ENCODE results near the gene FBXO5. TPM values are rescaled to one million over a fixed set of nuclear protein-coding genes. Genes with fewer than 3 reads are reported as not detected.

Gene FBXO5, protein sequence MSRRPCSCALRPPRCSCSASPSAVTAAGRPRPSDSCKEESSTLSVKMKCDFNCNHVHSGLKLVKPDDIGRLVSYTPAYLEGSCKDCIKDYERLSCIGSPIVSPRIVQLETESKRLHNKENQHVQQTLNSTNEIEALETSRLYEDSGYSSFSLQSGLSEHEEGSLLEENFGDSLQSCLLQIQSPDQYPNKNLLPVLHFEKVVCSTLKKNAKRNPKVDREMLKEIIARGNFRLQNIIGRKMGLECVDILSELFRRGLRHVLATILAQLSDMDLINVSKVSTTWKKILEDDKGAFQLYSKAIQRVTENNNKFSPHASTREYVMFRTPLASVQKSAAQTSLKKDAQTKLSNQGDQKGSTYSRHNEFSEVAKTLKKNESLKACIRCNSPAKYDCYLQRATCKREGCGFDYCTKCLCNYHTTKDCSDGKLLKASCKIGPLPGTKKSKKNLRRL
- total RNA-seq (10 to 100 TPM in 2 of 9 donors, 1 to 10 TPM in 7; 1.9 to 19.2 (median 4.5) TPM), polyA plus RNA-seq (1 to 10 TPM; 1.2 to 5.3 (median 1.4) TPM)
- long read RNA-seq, donor 1, partial matches to known transcripts: 0 of 3 reads
- long read RNA-seq, donor 1, other reads (novel, unspliced or antisense): 0 of 3 reads
- long read RNA-seq, donor 2, partial matches to known transcripts: 0 of 3 reads
- long read RNA-seq, donor 2, other reads (novel, unspliced or antisense): 0 of 3 reads
- long read RNA-seq, donor 3, partial matches to known transcripts: 0 of 3 reads
- long read RNA-seq, donor 3, other reads (novel, unspliced or antisense): 0 of 3 reads
- long read RNA-seq, donor 4, partial matches to known transcripts: 1 of 5 reads
- long read RNA-seq, donor 4, other reads (novel, unspliced or antisense): 1 of 5 reads
- long read RNA-seq, donor 5, transcript FBXO5-202 (5 exons, 2,221 nt): major isoform, 6 of 7 reads
- long read RNA-seq, donor 5, partial matches to known transcripts: 0 of 7 reads
- long read RNA-seq, donor 5, other reads (novel, unspliced or antisense): 0 of 7 reads
- long read RNA-seq, donor 6, partial matches to known transcripts: 0 of 1 reads
- long read RNA-seq, donor 6, other reads (novel, unspliced or antisense): 0 of 1 reads
- long read RNA-seq, donor 7, partial matches to known transcripts: 0 of 1 reads
- long read RNA-seq, donor 7, other reads (novel, unspliced or antisense): 0 of 1 reads
- long read RNA-seq, donor 8, partial matches to known transcripts: 0 of 8 reads
- long read RNA-seq, donor 8, other reads (novel, unspliced or antisense): 0 of 8 reads
- long read RNA-seq, donor 9, partial matches to known transcripts: 0 of 2 reads
- long read RNA-seq, donor 9, other reads (novel, unspliced or antisense): 0 of 2 reads
- long read RNA-seq, donor 10, partial matches to known transcripts: 0 of 2 reads
- long read RNA-seq, donor 10, other reads (novel, unspliced or antisense): 0 of 2 reads

DNA sequence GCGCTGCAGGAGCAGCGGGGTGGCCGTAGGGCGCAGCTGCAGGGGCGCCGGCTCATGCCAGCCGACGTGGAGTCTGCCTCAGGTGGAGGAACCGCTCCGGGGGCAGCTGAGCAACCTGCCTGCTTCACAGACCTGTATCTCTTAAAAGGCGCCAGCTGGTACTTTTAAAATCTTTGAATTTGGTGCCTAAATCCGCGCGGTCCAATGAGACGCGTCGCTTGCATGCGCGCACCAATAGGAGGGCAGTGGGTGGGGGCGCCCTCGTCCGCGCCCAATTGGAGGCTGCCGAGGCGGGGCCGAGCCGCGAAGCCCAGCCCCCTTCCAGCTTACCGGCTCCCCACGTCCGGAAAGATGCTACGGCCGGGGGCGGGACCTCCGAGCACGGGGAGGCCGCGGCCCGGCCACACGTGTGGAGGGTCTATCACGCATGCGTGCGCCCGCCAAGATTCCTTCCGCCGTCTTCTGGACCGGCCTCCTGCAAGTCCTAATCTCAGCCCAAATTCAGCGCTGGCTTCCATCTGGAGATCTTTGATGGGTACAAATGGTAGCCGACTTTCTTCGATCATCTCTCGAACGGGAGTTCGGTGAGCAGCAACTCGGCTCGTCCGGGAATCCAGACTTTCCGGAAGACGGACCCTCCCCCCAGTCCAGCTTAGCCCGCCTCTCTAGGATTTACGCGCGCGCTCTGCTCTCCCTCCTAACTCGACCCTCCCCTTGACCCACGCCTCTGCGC lies at the start of gene FBXO5:
TSS of gene FBXO5 (minus strand) at position 138 of the 733 bp plus-strand sequence. CDS start at position 56, 82 bp downstream.
- peak in 1 of 2 donors; percentile 63 for TF ChIP-seq POLR2A (IDR thresholded peaks at IDR 0.05)
- TF ChIP-seq, protein P1, sequence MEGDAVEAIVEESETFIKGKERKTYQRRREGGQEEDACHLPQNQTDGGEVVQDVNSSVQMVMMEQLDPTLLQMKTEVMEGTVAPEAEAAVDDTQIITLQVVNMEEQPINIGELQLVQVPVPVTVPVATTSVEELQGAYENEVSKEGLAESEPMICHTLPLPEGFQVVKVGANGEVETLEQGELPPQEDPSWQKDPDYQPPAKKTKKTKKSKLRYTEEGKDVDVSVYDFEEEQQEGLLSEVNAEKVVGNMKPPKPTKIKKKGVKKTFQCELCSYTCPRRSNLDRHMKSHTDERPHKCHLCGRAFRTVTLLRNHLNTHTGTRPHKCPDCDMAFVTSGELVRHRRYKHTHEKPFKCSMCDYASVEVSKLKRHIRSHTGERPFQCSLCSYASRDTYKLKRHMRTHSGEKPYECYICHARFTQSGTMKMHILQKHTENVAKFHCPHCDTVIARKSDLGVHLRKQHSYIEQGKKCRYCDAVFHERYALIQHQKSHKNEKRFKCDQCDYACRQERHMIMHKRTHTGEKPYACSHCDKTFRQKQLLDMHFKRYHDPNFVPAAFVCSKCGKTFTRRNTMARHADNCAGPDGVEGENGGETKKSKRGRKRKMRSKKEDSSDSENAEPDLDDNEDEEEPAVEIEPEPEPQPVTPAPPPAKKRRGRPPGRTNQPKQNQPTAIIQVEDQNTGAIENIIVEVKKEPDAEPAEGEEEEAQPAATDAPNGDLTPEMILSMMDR (IDR thresholded peaks at IDR 0.05): no peak
- no peaks in the 10 kb centered on the region for H3K9me3 ChIP-seq (replicated peaks in 1 of 3)
- H3K4me3 ChIP-seq: peak within 1 kb of the TSS; percentile 78 to 95 (median 86)
- 0% methylated on average over 4 to 66 of the region's 66 CpGs for WGBS, 4 donors
- peak; percentile 97 to 99 (median 98) for DNase-seq
- intact Hi-C loops (cut with DNase I): no loop called here
- H3K27me3 ChIP-seq: no peaks in the 10 kb centered on the region
- H3K36me3 ChIP-seq (replicated peaks in 1 of 2): no peaks in the 10 kb centered on the region
- peak within 1 kb of the TSS; percentile 85 to 97 (median 87) for H3K27ac ChIP-seq
- peaks cover 12 to 27% of the 10 kb centered on the region in 2 donors for H3K4me1 ChIP-seq (replicated peaks in 1 of 2)

DNA sequence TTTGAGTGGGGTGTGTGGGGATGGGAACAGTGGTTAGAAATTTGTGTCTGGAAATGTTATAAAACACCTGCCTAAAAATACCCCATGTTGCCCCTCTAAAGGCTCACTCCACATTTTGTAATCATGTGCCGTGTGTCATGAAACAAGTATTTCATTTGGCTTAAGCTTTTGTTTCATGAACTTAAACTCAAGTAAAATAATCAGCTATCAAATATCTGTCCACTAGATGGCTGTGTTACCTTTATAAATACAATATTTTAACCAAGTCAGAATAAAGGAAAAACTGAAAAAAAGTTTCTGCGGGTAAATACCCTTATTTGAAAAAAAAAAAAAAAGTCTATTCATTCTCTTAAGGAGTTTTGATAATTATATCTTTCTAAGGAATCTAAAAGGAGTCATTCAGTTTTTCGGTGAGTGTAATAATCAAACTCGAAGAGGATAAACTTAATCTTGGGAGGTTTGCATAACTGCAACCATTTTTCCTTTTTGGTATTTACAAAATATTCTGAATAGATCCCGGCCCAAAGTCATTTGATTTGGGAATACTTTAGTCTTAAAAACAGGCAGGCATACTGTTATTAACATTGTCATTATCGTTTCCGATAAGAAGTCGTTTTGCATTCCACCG lies 49.5 kb upstream of the FBXO5 start:
- DNase-seq: no peak
- Histone ChIP-seq H3K27ac (no peak overlapping the region), H3K36me3 (replicated peaks in 1 of 2) (no peaks in the 10 kb centered on the region), H3K4me1 (replicated peaks in 1 of 2) (no peaks in the 10 kb centered on the region), H3K4me3 (no peak overlapping the region), H3K9me3 (replicated peaks in 1 of 3) (no peaks in the 10 kb centered on the region), H3K27me3 (no peaks in the 10 kb centered on the region)
- TF ChIP-seq, protein P1 (IDR thresholded peaks at IDR 0.05): peak in 5 of 6 experiments; percentile 17 to 54 (median 36)
- no peak for TF ChIP-seq POLR2A (IDR thresholded peaks at IDR 0.05)
- 63 to 68% (median 66%) methylated on average over 9 of the region's 9 CpGs for WGBS, 4 donors
- intact Hi-C loops (cut with DNase I): loop anchor here in 1 of 2 donors (10.0 kb wide), 1 partner anchor 482 kb away; no protein-coding TSS in a partner anchor

DNA sequence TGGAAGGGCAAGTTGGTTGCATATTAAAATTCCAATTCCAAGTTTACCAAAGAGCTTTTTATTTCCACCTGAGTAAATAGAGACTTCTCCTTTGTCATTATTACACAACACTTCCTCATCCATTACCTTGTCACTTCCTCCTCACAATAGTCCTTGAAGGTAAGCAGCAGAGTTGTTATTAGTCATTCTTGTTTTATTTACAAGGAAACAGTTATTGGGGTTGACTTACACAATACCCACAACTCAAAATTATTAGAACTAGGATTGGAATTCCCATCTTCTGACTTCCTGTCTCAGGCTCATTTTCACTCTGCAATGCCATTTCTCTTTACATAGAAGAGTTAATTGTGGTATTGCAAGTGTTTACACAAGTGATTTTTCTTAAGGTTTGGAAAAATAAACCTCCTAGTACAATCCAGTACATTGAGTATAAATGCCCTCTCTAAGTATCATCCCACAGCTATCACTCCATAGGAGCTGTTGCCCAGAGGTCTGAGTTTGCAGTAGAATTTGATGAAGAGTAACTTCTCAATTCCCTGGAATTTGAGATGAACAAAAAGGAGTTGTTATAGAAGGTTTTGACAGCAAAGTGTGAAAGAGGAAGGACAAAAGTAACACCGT lies 48.6 kb upstream of the FBXO5 start:
- TF ChIP-seq, protein P1 (IDR thresholded peaks at IDR 0.05): no peak
- no peak for TF ChIP-seq POLR2A (IDR thresholded peaks at IDR 0.05)
- Histone ChIP-seq H3K4me1 (replicated peaks in 1 of 2) (no peaks in the 10 kb centered on the region), H3K27me3 (no peaks in the 10 kb centered on the region), H3K27ac (no peak overlapping the region), H3K9me3 (replicated peaks in 1 of 3) (no peaks in the 10 kb centered on the region), H3K4me3 (no peak overlapping the region), H3K36me3 (replicated peaks in 1 of 2) (no peaks in the 10 kb centered on the region)
- WGBS, 4 donors: 28 to 48% (median 41%) methylated on average over 1 of the region's 1 CpG
- intact Hi-C loops (cut with DNase I): loop anchor here in 1 of 2 donors (10.0 kb wide), 1 partner anchor 483 kb away; no protein-coding TSS in a partner anchor
- DNase-seq: no peak

Data from adrenal gland (tissue), 19 donors.